Panc1 (cell line): ENCODE results near the gene CACNA1C.

Experiments used
- CTCF ChIP-seq: fragments of 450-650 bp; IDR thresholded peaks from 2 replicates; pipeline ENCODE4 v1.5.1; 2017; ENCODE audit warnings: mild to moderate bottlenecking
- POLR2AphosphoS5 ChIP-seq: IDR thresholded peaks from 2 replicates; pipeline ENCODE4 v1.6.1; 2012; ENCODE audit warnings: mild to moderate bottlenecking, low read depth, low read length, moderate library complexity
- TCF7L2 ChIP-seq: IDR thresholded peaks from 2 replicates; pipeline ENCODE4 v1.6.1; 2011; ENCODE audit warnings: mild to moderate bottlenecking, low read depth, low read length, inconsistent platforms

- TF ChIP-seq CTCF (no peak), TCF7L2 (no peak), POLR2AphosphoS5 (no peak)
Measured at GRCh38 chr12:2687058-2687457, 634.3 kb downstream of the CACNA1C start.
